HepG2 (cell line): ENCODE results near the gene ABCC2. TPM values are rescaled to one million over a fixed set of nuclear protein-coding genes. Genes with fewer than 3 reads are reported as not detected.

Experiments
- CHCHD3 ChIP-seq: sonication (generic); formaldehyde crosslinking; IDR thresholded peaks from 2 replicates; pipeline ENCODE4 v1.8.0; 2022; ENCODE audit warnings: mild to moderate bottlenecking, missing genetic modification reagents, moderate library complexity
- HHEX ChIP-seq: IDR thresholded peaks from 2 replicates; pipeline ENCODE4 v1.6.1; 2016; ENCODE audit warnings: control low read depth
- KAT8 ChIP-seq: IDR thresholded peaks from 2 replicates; pipeline ENCODE4 v1.6.1; 2016; ENCODE audit warnings: missing genetic modification reagents, missing compliant biosample characterization
- NCOA1 ChIP-seq: sonication (generic); formaldehyde crosslinking; IDR thresholded peaks from 2 replicates; pipeline ENCODE4 v1.9.0; 2021; ENCODE audit warnings: missing genetic modification reagents
- RBFOX2 ChIP-seq: fragments of 200-400 bp; formaldehyde crosslinking; IDR thresholded peaks from 2 replicates; pipeline ENCODE4 v1.6.1; 2017; ENCODE audit warnings: low read depth, mild to moderate bottlenecking, low read length
- SALL1 ChIP-seq: sonication (generic); formaldehyde crosslinking; IDR thresholded peaks from 2 replicates; pipeline ENCODE4 v1.8.0; 2022; ENCODE audit warnings: mild to moderate bottlenecking, missing genetic modification reagents
- SOX6 ChIP-seq, 2 experiments: fragments of 450-650 bp in 1 of 2; sonication (generic) in 1 of 2; formaldehyde crosslinking in 1 of 2; IDR thresholded peaks; 2 replicates each; pipeline versions ENCODE4 v1.4.0 to v1.6.1; 2017 to 2020; ENCODE audit warnings: antibody characterized with exemption in 1 of 2, mild to moderate bottlenecking in 1 of 2, missing genetic modification reagents in 1 of 2
- THAP11 ChIP-seq: IDR thresholded peaks from 2 replicates; pipeline ENCODE4 v1.6.1; 2016; ENCODE audit warnings: missing biosample characterization, missing genetic modification reagents
- ZNF225 ChIP-seq: sonication (generic); formaldehyde crosslinking; IDR thresholded peaks from 2 replicates; pipeline ENCODE4 v1.4.0; 2020; ENCODE audit warnings: mild to moderate bottlenecking, missing genetic modification reagents
- ZNF281 ChIP-seq: sonication (generic); formaldehyde crosslinking; IDR thresholded peaks from 2 replicates; pipeline ENCODE4 v1.4.0; 2020; ENCODE audit warnings: missing genetic modification reagents, borderline replicate concordance
- ZNF652 ChIP-seq: IDR thresholded peaks from 2 replicates; pipeline ENCODE4 v1.6.1; 2016; ENCODE audit warnings: low read depth, borderline replicate concordance
- polyA plus RNA-seq, 8 experiments: library from polyadenylated mRNA; depleted of rRNA in 3 of 8; stranded (reverse) in 7 of 8; unstranded in 1 of 8; fragments of >200 nt; fragmentation: Illumina TruSeq in 4 of 8; extraction: Trizol in 4 of 8; gene quantifications; 2 replicates each; pipeline versions ENCODE4 v1.2.1 to v1.2.3, GENCODE V29; 2011 to 2016; ENCODE audit warnings: low read depth in 4 of 8, missing spikeins in 1 of 8, mixed read lengths in 1 of 8; ENCODE audit not compliant: insufficient read depth in 1 of 8
- total RNA-seq, 5 experiments: library from RNA; depleted of rRNA; stranded (reverse); fragments of >200 nt; fragmentation: Illumina TruSeq; extraction: Trizol; gene quantifications; 2 replicates each; pipeline ENCODE4 v1.2.3, GENCODE V29; 2016; ENCODE audit warnings: low read depth in 1 of 5
- TF ChIP-seq, protein P1 (sequence below), 2 experiments: fragments of 450-650 bp in 1 of 2; sonication (generic) in 1 of 2; formaldehyde crosslinking in 1 of 2; IDR thresholded peaks; 2 replicates each; pipeline versions ENCODE4 v1.6.1 to v1.8.0; 2016 to 2022; ENCODE audit warnings: antibody characterized with exemption in 1 of 2, mild to moderate bottlenecking in 1 of 2, missing genetic modification reagents in 1 of 2
- TF ChIP-seq, protein P2 (sequence below): sonication (generic); formaldehyde crosslinking; IDR thresholded peaks from 2 replicates; pipeline ENCODE4 v1.4.0; 2020; ENCODE audit warnings: missing genetic modification reagents

ABCC2 gene
- total and polyA plus RNA-seq, 2 of the 13 experiments (the other 11 are each of a cell fraction or from before 2014, with no cell fraction given): 181 to 497 TPM

DNA sequence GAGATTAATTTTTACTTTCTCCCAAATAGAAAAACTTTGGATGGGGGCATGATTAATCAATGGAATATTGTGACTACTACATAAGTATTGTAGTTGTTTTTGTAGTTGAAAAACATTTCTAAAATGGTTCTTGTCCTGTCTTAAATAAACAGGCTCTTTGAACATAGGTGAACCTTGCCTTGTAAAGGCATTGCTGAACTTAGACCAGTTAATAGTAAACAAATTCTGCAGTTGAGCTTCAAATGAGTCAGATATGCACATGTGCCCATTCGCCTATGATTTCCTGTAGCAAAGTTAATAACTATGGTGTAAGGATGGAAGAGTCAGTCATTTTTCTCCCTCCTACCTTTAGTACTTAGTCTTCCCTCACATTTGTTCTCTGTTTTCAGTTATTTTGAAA lies 27.8 kb upstream of the ABCC2 start (continued):
- no peak for TF ChIP-seq HHEX (CRISPR knock-in tag)
- TF ChIP-seq KAT8 (CRISPR knock-in tag): peak; percentile 50; the same call in 1 of the 2 replicates
- no peak for TF ChIP-seq SOX6 (IDR thresholded peaks at IDR 0.05)
- peak; percentile 64; the same call in 1 of the 2 replicates for TF ChIP-seq SOX6 (CRISPR knock-in tag; IDR thresholded peaks at IDR 0.05)
- TF ChIP-seq ZNF281 (CRISPR knock-in tag): no peak
- no peak for TF ChIP-seq ZNF652
- TF ChIP-seq ZNF225 (CRISPR knock-in tag): no peak
- TF ChIP-seq, protein P1, sequence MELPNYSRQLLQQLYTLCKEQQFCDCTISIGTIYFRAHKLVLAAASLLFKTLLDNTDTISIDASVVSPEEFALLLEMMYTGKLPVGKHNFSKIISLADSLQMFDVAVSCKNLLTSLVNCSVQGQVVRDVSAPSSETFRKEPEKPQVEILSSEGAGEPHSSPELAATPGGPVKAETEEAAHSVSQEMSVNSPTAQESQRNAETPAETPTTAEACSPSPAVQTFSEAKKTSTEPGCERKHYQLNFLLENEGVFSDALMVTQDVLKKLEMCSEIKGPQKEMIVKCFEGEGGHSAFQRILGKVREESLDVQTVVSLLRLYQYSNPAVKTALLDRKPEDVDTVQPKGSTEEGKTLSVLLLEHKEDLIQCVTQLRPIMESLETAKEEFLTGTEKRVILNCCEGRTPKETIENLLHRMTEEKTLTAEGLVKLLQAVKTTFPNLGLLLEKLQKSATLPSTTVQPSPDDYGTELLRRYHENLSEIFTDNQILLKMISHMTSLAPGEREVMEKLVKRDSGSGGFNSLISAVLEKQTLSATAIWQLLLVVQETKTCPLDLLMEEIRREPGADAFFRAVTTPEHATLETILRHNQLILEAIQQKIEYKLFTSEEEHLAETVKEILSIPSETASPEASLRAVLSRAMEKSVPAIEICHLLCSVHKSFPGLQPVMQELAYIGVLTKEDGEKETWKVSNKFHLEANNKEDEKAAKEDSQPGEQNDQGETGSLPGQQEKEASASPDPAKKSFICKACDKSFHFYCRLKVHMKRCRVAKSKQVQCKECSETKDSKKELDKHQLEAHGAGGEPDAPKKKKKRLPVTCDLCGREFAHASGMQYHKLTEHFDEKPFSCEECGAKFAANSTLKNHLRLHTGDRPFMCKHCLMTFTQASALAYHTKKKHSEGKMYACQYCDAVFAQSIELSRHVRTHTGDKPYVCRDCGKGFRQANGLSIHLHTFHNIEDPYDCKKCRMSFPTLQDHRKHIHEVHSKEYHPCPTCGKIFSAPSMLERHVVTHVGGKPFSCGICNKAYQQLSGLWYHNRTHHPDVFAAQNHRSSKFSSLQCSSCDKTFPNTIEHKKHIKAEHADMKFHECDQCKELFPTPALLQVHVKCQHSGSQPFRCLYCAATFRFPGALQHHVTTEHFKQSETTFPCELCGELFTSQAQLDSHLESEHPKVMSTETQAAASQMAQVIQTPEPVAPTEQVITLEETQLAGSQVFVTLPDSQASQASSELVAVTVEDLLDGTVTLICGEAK (IDR thresholded peaks at IDR 0.05): no peak
- TF ChIP-seq, protein P1 (CRISPR knock-in tag; IDR thresholded peaks at IDR 0.05): no peak
- peak; percentile 38; the same call in 1 of the 2 replicates for TF ChIP-seq SALL1 (CRISPR knock-in tag)
- TF ChIP-seq, protein P2, sequence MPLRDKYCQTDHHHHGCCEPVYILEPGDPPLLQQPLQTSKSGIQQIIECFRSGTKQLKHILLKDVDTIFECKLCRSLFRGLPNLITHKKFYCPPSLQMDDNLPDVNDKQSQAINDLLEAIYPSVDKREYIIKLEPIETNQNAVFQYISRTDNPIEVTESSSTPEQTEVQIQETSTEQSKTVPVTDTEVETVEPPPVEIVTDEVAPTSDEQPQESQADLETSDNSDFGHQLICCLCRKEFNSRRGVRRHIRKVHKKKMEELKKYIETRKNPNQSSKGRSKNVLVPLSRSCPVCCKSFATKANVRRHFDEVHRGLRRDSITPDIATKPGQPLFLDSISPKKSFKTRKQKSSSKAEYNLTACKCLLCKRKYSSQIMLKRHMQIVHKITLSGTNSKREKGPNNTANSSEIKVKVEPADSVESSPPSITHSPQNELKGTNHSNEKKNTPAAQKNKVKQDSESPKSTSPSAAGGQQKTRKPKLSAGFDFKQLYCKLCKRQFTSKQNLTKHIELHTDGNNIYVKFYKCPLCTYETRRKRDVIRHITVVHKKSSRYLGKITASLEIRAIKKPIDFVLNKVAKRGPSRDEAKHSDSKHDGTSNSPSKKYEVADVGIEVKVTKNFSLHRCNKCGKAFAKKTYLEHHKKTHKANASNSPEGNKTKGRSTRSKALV (CRISPR knock-in tag): no peak
- no peak for TF ChIP-seq NCOA1 (CRISPR knock-in tag)
- TF ChIP-seq CHCHD3 (CRISPR knock-in tag): no peak
- no peak for TF ChIP-seq THAP11
- no peak for TF ChIP-seq RBFOX2
